Amniotic epithelial cell (primary cell): ENCODE data around the gene ANKRD61.
A peak's percentile ranks its signal among the peaks of the same experiment; 100 is the strongest.
"Not testable (repeated sequence)": the region's sequence is repeated elsewhere in the genome, so short reads cannot be mapped to it uniquely, and the experiment has no call there.

Source experiments
- DNase-seq: peaks from one replicate; pipeline ENCODE4 v3.0.0-alpha.2; 2010; ENCODE audit warnings: low read depth

ANKRD61 gene

DNA sequence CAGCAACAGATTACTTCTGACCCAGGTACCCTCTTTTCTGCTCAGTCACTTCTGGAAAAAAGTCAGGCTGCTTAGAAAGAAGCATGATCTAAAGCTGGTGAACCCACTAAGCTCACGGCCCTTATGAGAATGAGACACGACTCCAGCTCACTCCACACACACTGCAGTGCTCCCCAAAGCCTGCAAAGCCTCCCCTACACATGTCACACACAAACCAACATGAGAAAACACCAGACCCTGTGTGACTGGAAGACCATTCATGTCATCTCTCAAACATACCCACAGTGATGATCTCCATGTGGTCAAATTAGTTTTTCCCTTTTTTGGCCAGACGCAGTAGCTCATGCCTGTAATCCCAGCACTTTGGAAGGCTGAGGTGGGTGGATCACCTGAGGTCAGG is 391 bp downstream of the ANKRD61 start:
- no peak for DNase-seq

DNA sequence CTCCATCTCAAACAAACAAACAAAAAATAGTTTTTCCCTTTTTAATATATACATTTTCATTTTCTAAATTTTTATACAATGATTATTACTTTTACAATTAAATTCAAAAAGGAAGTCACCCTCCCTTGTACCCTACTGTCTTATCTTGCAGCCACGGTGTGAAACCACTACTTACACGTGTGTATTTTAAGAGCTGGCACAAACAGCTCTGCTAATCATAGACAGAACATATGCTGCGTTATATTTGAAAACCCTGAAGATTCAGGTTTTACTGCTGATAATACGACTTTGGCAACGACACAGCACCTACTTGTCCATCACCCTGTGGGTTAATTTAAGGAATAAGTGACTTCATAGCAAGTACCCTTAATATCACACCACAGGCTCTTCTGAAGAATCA is 991 bp downstream of the ANKRD61 start:
- no peak for DNase-seq

DNA sequence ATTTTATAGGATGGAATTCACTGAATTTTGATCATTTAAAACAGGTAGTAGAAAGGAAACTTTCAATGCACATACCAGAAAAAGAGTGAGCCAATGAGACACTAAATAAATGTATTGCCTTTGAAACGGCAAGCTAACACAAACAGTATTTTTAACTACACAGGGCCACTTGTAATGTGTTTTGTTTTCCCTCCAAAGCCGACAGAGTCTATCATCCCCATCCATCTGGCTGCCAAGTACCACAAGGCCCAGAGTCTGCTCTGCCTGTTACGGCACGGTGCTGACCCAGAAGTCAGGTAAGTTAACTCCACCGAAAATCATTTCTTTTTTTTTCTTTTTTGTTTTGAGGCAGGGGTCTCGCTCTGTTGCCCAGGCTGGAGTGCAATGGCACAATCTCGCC is 1.5 kb downstream of the ANKRD61 start:
- DNase-seq: no peak

DNA sequence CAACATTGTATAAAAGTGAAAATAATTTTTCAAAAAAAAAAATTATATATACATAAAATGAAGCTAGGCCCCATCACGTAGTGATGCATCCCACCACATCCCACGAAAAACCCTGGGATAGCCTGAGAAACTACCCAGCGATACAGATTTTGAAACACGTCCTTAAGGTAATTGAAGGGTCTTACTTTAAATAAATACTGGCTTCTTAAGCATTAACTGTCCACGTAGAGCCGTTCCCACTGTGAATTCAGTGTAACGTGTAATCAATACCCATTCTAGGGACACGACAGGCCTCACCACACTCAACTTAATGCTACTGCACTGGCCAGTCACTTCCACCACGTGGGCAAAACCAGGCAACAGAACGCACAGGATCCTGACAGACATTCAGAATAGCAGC is 4.0 kb downstream of the ANKRD61 start:
- DNase-seq: no peak

DNA sequence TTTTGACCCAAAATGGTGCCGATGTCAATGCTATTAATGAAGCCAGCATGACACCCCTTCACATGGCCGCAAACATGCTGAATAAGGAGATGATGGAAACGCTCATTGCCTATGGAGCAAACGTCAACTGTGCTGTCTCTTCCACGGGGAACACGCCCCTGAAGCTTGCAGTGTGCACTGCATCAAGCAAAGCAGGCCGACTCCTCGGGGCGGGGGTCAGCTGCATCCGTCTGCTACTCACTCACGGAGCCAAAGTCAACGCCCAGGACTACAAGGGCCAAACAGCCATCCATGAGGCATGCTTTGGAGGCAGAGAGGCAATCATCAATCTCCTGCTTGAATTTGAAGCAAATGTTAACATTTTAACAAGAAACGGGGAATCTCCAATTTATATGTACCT is 4.5 kb downstream of the ANKRD61 start:
- no peak for DNase-seq

DNA sequence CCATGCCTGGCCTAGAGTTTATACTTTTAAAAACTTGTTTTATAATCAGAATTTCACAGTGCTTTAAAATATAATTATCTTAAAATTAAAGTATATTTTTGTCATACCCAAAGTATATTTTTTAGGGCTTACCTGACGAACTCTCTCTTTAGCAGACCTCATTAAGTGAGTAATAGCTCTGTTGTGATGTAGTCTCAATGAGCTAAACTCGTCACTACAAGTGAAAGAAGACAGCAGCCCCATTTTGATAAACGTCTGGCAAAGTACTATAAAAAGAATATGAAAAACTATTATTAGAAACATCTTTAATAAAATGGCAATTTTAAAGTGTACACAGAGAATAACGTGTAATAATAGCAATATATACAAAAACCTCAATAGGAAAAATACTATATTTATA is 18.6 kb downstream of the ANKRD61 start:
- DNase-seq: no peak

DNA sequence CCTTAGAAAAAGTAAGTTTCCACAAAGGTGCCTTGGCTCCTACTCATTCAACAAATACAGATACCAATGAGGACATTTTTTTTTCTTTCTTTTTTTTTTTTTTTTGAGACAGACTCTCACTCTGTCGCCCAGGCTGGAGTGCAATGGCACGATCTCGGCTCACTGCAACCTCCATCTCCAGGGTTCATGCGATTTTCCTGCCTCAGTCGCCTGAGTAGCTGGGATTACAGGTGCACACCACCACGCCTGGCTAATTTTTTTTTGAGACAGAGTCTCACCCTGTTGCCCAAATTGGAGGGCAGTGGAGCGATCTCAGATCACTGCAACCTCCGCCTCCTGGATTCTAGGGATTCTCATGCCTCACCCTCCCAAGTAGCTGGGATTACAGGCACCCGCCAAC is 20.0 kb downstream of the ANKRD61 start:
- not testable (repeated sequence) for DNase-seq

DNA sequence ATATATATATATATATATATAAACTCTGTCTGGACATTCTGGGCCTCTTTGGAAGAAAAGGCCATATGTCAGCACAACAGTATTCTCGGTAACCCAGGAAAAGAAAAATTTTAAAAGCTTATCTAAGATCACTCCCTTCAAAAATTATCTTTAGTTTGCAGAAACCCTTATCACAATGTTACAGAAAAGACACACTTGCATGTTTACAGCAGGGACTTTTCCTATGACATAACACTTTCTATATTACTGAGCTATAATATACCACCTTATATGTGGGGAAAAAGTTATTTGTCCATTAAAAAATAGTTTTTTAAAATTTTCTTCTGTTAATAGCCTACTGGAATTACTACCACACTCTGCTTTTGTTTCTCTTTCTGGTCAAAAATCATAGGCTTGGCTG is 25.4 kb downstream of the ANKRD61 start:
- DNase-seq: no peak

DNA sequence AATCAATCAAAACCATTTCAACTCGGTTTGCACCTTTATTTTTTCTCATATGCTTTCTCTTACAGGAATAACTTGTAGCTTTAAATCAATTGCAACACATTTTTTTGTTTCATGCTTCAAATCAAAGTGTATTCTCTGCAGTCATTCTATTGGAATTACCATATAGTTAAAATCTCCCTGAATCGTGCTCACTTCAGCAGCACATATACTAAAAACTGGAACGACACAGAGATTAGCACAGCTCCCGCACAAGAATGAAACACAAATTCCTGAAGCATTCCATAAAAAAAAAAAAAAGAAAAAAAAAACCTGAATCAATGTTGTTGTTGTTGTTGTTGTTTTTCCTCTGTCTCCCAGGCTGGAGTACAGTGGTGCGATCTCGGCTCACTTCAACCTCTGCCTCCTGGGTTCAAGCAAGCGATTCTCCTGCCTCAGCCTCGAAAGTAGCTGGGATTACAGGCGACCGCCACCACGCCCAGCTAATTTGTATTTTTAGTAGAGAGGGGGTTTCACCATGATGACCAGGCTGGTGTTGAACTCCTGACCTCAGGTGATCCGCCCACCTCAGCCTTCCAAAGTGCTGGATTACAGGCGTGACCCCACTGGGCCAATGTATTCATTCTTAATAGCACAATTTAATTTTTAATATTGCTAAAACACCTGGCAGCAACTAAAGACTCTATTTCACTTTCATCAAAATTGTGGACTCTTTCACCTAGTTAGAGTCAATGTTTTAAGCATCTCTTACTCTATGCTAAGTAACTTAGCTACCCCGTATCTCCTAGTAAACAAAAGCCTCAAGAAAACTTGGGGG is 26.3 kb downstream of the ANKRD61 start:
- no peak for DNase-seq

DNA sequence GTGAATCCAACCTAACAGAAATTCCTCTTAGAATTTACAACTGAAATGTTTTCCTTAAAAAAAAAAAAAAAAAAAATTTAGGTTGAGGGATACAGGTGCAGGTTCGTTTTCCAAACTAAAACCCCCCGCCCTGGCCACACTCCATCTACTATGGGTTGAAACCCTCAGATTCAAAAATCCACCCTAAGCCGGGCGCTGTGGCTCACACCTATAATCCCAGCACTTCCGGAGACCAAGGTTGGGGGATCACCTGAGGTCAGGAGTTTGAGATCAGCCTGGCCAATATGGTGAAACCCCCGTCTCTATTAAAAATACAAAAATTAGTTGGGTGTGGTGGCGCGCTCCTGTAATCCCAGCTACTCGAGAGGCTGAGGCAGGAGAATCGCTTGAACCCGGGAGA is 28.8 kb downstream of the ANKRD61 start:
- not testable (repeated sequence) for DNase-seq

DNA sequence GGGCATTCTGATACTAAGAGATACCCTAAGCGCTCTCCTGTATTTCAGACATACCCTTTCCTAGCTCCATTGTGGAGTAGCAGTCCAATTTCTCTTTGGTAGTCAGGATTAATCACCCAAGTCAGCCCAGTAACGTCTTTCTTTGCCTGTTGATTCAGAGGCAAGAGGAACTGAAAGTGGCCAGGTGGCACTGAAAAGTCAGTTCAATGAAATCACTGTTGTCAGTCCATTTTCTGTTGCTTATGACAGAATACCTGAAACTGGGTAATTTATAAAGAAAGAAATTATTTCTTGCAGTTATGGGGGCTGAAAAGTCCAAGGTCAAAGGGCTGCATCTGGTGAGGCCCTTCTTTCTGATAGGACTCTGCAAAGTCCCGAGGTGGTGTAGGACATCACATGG is 40.2 kb downstream of the ANKRD61 start:
- no peak for DNase-seq

DNA sequence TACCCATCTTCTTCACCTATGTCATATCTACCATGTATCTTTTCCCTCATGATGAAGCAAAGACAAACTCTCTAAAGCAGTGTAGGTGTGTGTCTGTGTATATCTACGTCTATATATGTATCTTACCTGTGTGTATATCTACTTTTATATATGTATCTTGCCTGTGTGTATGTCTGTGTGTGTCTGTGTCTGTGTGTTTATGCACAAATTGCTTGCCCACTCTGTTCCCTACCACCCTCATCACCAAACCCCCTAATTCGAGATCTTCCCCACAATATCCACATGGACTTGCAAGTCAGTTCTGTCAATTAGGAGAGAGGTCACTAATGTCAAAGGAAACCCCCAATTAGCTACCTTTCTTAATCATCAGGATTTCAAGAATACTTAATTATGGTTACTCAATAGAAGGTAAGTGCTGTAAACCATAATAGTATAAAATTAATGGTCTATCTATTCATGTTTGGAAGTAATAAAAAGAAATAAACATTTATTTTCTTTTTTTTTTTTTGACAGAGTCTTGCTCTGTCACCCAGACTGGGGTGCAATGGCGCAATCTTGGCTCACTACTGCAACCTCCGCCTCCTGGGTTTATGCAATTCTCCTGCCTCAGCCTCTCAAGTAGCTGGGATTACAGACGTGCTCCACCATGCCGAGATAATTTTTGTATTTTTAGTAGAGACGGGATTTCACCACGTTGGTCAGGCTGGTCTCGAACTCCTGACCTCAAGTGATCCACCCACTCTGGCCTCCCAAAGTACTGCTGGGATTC is 43.6 kb downstream of the ANKRD61 start:
- peak; percentile 38 for DNase-seq

DNA sequence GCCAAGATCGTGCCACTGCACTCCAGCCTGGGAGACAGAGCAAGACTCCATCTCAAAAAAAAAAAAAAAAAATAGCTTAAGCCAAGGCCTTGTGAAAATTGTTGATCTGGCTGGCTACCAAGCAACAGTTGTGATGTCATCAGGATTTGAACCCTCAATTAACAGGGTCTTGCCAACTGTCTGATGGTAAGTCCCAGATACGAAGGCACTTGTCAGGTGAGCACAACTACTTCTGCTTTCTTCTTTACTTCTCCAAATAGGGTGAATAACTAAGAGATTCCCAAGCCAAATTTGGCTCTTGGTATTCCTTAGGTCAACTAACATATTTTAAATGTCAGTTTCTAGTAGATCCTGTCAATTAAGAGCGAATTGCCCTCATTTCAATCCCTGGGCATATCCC is 47.4 kb downstream of the ANKRD61 start:
- DNase-seq: no peak

DNA sequence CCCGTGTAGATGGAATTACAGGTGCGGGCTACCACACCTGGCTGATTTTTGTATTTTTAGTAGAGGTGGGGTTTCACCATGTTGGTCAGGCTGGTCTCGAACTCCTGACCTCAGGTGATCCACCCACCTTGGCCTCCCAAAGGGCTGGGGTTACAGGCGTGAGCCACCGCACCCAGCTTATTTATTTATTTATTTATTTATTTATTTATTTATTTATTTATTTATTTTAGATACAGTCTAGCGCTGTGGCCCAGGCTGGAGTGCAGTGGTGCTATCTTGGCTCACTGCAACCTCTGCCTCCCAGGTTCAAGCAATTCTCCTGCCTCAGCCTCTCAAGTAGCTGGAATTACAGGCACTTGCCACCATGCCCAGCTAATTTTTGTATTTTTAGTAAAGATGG is 51.9 kb downstream of the ANKRD61 start:
- DNase-seq: not testable (repeated sequence)
